HG03378 (cell line): ENCODE measurements around the gene NACC1.

Source experiments
- ATAC-seq: cut with Tn5 transposase; IDR thresholded peaks from one replicate; pipeline ENCODE4 v1.9.1; 2021; ENCODE audit warnings: mild to moderate bottlenecking, moderate library complexity; ENCODE audit not compliant: unreplicated experiment

Gene NACC1

GRCh38 chr19:13118424-13119193 is 545 bp downstream of the NACC1 start:
- no peak for ATAC-seq

- ATAC-seq, result no peak
Measured at GRCh38 chr19:13119627-13120026, 1.6 kb downstream of the NACC1 start.

- no peak for ATAC-seq
Measured at GRCh38 chr19:13120031-13120430, 2.0 kb downstream of the NACC1 start.

GRCh38 chr19:13120817-13121216 is 2.8 kb downstream of the NACC1 start:
- no peak for ATAC-seq

- ATAC-seq, result no peak
Measured at GRCh38 chr19:13121551-13122274, 3.6 kb downstream of the NACC1 start.

- ATAC-seq, result no peak
Measured at GRCh38 chr19:13122275-13122878, 4.3 kb downstream of the NACC1 start.

GRCh38 chr19:13122980-13123957 is 5.2 kb downstream of the NACC1 start:
- ATAC-seq, result no peak

- ATAC-seq, result no peak
Measured at GRCh38 chr19:13127051-13127450, 9.0 kb downstream of the NACC1 start.

GRCh38 chr19:13127811-13128575 is 9.9 kb downstream of the NACC1 start:
- no peak for ATAC-seq

- ATAC-seq, result no peak
Measured at GRCh38 chr19:13128583-13128982, 10.5 kb downstream of the NACC1 start.

- ATAC-seq, result no peak
Measured at GRCh38 chr19:13129384-13129783, 11.3 kb downstream of the NACC1 start.

GRCh38 chr19:13130886-13131490 is 12.9 kb downstream of the NACC1 start:
- no peak for ATAC-seq

- no peak for ATAC-seq
Measured at GRCh38 chr19:13132471-13133180, 14.6 kb downstream of the NACC1 start.

- ATAC-seq, result no peak
Measured at GRCh38 chr19:13133241-13133870, 15.3 kb downstream of the NACC1 start.

GRCh38 chr19:13134626-13135025 is 16.6 kb downstream of the NACC1 start:
- no peak for ATAC-seq

- ATAC-seq, result no peak
Measured at GRCh38 chr19:13135068-13136062, 17.3 kb downstream of the NACC1 start.

- no peak for ATAC-seq
Measured at GRCh38 chr19:13137290-13137794, 19.3 kb downstream of the NACC1 start.
